HG03159 (cell line): ENCODE results near the gene CEP164.
A peak's percentile ranks its signal among the peaks of the same experiment; 100 is the strongest.

Experiments
- ATAC-seq: cut with Tn5 transposase; IDR thresholded peaks from one replicate; pipeline ENCODE4 v1.9.1; 2021; ENCODE audit warnings: mild to moderate bottlenecking, moderate library complexity; ENCODE audit not compliant: unreplicated experiment

CEP164 gene

GRCh38 chr11:117327567-117328374 lies at the start of gene CEP164:
TSS of gene CEP164 (plus strand) at chr11:117327854. CDS start at chr11:117338587, 10,733 bp downstream.
- peak; percentile 95 for ATAC-seq

GRCh38 chr11:117278347-117278746 lies 49.3 kb upstream of the CEP164 start:
- no peak for ATAC-seq

GRCh38 chr11:117279711-117280376 lies 47.8 kb upstream of the CEP164 start:
- ATAC-seq = no peak

- no peak for ATAC-seq
Measured at GRCh38 chr11:117281159-117281558, 46.5 kb upstream of the CEP164 start.

- ATAC-seq = no peak
Measured at GRCh38 chr11:117281869-117282268, 45.8 kb upstream of the CEP164 start.

- no peak for ATAC-seq
Measured at GRCh38 chr11:117282956-117283355, 44.7 kb upstream of the CEP164 start.

GRCh38 chr11:117284053-117284452 lies 43.6 kb upstream of the CEP164 start:
- no peak for ATAC-seq

- no peak for ATAC-seq
Measured at GRCh38 chr11:117286588-117286987, 41.1 kb upstream of the CEP164 start.

- ATAC-seq = no peak
Measured at GRCh38 chr11:117287668-117288067, 40.0 kb upstream of the CEP164 start.

GRCh38 chr11:117289795-117290194 lies 37.9 kb upstream of the CEP164 start:
- no peak for ATAC-seq

GRCh38 chr11:117290809-117291396 lies 36.8 kb upstream of the CEP164 start, which contains the start of gene BACE1-AS:
TSS of gene BACE1-AS (plus strand) at chr11:117291346.
- ATAC-seq = no peak

GRCh38 chr11:117292616-117293015 lies 35.0 kb upstream of the CEP164 start:
- ATAC-seq = no peak

- no peak for ATAC-seq
Measured at GRCh38 chr11:117295438-117296137, 32.1 kb upstream of the CEP164 start.

- no peak for ATAC-seq
Measured at GRCh38 chr11:117296881-117297280, 30.8 kb upstream of the CEP164 start.

GRCh38 chr11:117298195-117298594 lies 29.5 kb upstream of the CEP164 start:
- ATAC-seq = no peak

GRCh38 chr11:117299351-117300282 lies 28.0 kb upstream of the CEP164 start:
- no peak for ATAC-seq

- ATAC-seq = no peak
Measured at GRCh38 chr11:117300283-117300663, 27.4 kb upstream of the CEP164 start.

- no peak for ATAC-seq
Measured at GRCh38 chr11:117300773-117301172, 26.9 kb upstream of the CEP164 start.

GRCh38 chr11:117302228-117302627 lies 25.4 kb upstream of the CEP164 start:
- no peak for ATAC-seq

- no peak for ATAC-seq
Measured at GRCh38 chr11:117303101-117303500, 24.6 kb upstream of the CEP164 start.
